Adrenal gland (tissue), 12 donors: ENCODE measurements around the gene PACS1. TPM values are rescaled to one million over a fixed set of nuclear protein-coding genes. Genes with fewer than 3 reads are reported as not detected.

Experiments
- DNase-seq, 7 donors: peaks; one replicate each; pipeline ENCODE4 v3.0.0-alpha.2; 2019 to 2020
- H3K27ac ChIP-seq, 5 donors: fragments of 200-600 bp; sonication (generic) in 4 of 5; 1 replicate in 3 of 5; 2 replicates in 2 of 5; pipeline versions ENCODE4 v1.5.1 to v1.8.0; 2016 to 2020; ENCODE audit warnings: mild to moderate bottlenecking in 1 of 5
- H3K27me3 ChIP-seq: fragments of 200-600 bp; 2 replicates; pipeline ENCODE4 v1.8.0; 2021
- H3K36me3 ChIP-seq, 2 donors: fragments of 200-600 bp; replicated peaks in 1 of 2; 1 replicate in 1 of 2; 2 replicates in 1 of 2; pipeline versions ENCODE4 v1.5.1 to v1.8.0; 2018 to 2022
- H3K4me1 ChIP-seq, 2 donors: fragments of 200-600 bp; replicated peaks in 1 of 2; 1 replicate in 1 of 2; 2 replicates in 1 of 2; pipeline versions ENCODE4 v1.5.1 to v1.8.0; 2018 to 2021
- H3K4me3 ChIP-seq, 4 donors: fragments of 200-600 bp; sonication (generic) in 3 of 4; one replicate each; pipeline ENCODE4 v1.5.1; 2016 to 2018
- H3K9me3 ChIP-seq, 3 donors: fragments of 200-600 bp; sonication (generic) in 1 of 3; replicated peaks in 1 of 3; 1 replicate in 2 of 3; 2 replicates in 1 of 3; pipeline versions ENCODE4 v1.5.1 to v1.8.0; 2016 to 2021
- CTCF ChIP-seq, 6 experiments: fragments of 450-650 bp in 4 of 6; fragments of 200-600 bp in 2 of 6; sonication (generic) in 1 of 6; IDR thresholded peaks; 1 replicate in 5 of 6; 2 replicates in 1 of 6; pipeline versions ENCODE4 v1.5.1 to v1.8.0; 2016 to 2021; ENCODE audit warnings: antibody characterized with exemption in 6 of 6, mild to moderate bottlenecking in 2 of 6, moderate library complexity in 1 of 6
- POLR2A ChIP-seq, 2 donors: fragments of 450-650 bp; IDR thresholded peaks; one replicate each; pipeline ENCODE4 v1.6.1; 2017; ENCODE audit warnings: antibody characterized with exemption in 2 of 2, mild to moderate bottlenecking in 2 of 2, moderate library complexity in 1 of 2
- WGBS, 4 donors: extraction: QIAGEN DNeasy Blood & Tissue Kit in 2 of 4; methylation state at CpG; one replicate each; pipeline versions ENCODE4 v1.1.5 to v1.1.7; 2013 to 2017; 5-methylcytosine and 5-hydroxymethylcytosine counted together
- intact Hi-C, 2 donors: fragments of 100-400 bp; cut with DNase I; formaldehyde crosslinking; loops; one replicate each; pipeline versions ENCODE4 v1.14.1 to v1.15.0; 2022 to 2023
- polyA plus RNA-seq, 3 donors: library from polyadenylated mRNA; stranded (reverse); fragments of 200-250 nt in 2 of 3; fragments of 350-450 nt in 1 of 3; fragmentation: Illumina TruSeq in 1 of 3; extraction: RNeasy Lipid Tissue Mini Kit (QIAGEN cat#74804) in 1 of 3; gene quantifications; one replicate each; pipeline ENCODE4 v1.2.3, GENCODE V29; 2013 to 2014
- total RNA-seq, 9 donors: library from RNA; depleted of rRNA in 4 of 9; stranded (reverse); fragments of >200 nt in 4 of 9; fragments of 120-200 nt in 1 of 9; fragmentation: NEBNext Ultra II Directional in 1 of 9; extraction: Animal tissue kit (Norgen Biotek cat#: 25700) in 1 of 9; gene quantifications; one replicate each; pipeline versions ENCODE4 v1.1.0 to v1.2.4, GENCODE V29; 2013 to 2023
- donor health status: healthy with polysubstance abuse.
- donor health status: Bipolar disorder and iron deficiency.
- donor health status: DM: yes; HTN: yes; CAD: no.
- donor health status: DM: no; HTN: no; CAD: no.
- donor health status: DM: no; HTN: no; CAD: no.
- donor health status: DM: yes; HTN: yes; CAD: no.

PACS1 gene
- total and polyA plus RNA-seq, 12 donors: 21.1 to 60.5 (median 38.2) TPM

GRCh38 chr11:66044757-66045156, 25.3 kb upstream of the PACS1 start:
- H3K36me3 ChIP-seq: no peaks in the 10 kb centered on the region
- no peaks in the 10 kb centered on the region for H3K9me3 ChIP-seq
- DNase-seq: no peak
- no peak overlapping the region for H3K4me3 ChIP-seq
- no peak overlapping the region for H3K27ac ChIP-seq
- WGBS, 4 donors: 32 to 47% (median 38%) methylated on average over 6 of the region's 6 CpGs
- intact Hi-C loops: no loop called here
- peaks cover 7% of the 10 kb centered on the region for H3K27me3 ChIP-seq
- no peaks in the 10 kb centered on the region for H3K4me1 ChIP-seq
- TF ChIP-seq POLR2A (IDR thresholded peaks at IDR 0.05) (no peak), CTCF (IDR thresholded peaks at IDR 0.05) (no peak)

GRCh38 chr11:66045177-66045639, 24.9 kb upstream of the PACS1 start:
- Histone ChIP-seq H3K9me3 (no peaks in the 10 kb centered on the region), H3K27ac (no peak overlapping the region), H3K27me3 (peaks cover 7% of the 10 kb centered on the region), H3K4me3 (no peak overlapping the region), H3K36me3 (no peaks in the 10 kb centered on the region), H3K4me1 (no peaks in the 10 kb centered on the region)
- TF ChIP-seq CTCF (IDR thresholded peaks at IDR 0.05): peak; percentile 70 to 93 (median 89)
- no peak for TF ChIP-seq POLR2A (IDR thresholded peaks at IDR 0.05)
- WGBS, 4 donors: 12 to 33% (median 16%) methylated on average over 3 to 11 of the region's 11 CpGs
- intact Hi-C loops: no loop called here
- peak; percentile 68 to 82 (median 78) for DNase-seq

GRCh38 chr11:66046901-66047300, 23.2 kb upstream of the PACS1 start:
- WGBS, 4 donors: 69 to 89% (median 82%) methylated on average over 3 of the region's 3 CpGs
- Histone ChIP-seq H3K27me3 (peaks cover 7% of the 10 kb centered on the region), H3K36me3 (no peaks in the 10 kb centered on the region), H3K4me1 (peaks cover 0 to 7% of the 10 kb centered on the region in 2 donors), H3K9me3 (no peaks in the 10 kb centered on the region), H3K27ac (no peak overlapping the region), H3K4me3 (no peak overlapping the region)
- intact Hi-C loops: no loop called here
- no peak for DNase-seq
- TF ChIP-seq CTCF (IDR thresholded peaks at IDR 0.05) (no peak), POLR2A (IDR thresholded peaks at IDR 0.05) (no peak)

- DNase-seq: no peak
- Histone ChIP-seq H3K36me3 (no peaks in the 10 kb centered on the region), H3K27ac (no peak overlapping the region), H3K27me3 (peaks cover 7% of the 10 kb centered on the region), H3K4me3 (no peak overlapping the region), H3K9me3 (no peaks in the 10 kb centered on the region), H3K4me1 (peaks cover under 1 to 8% of the 10 kb centered on the region in 2 donors)
- 58 to 73% (median 68%) methylated on average over 9 to 11 of the region's 11 CpGs for WGBS, 4 donors
- intact Hi-C loops: no loop called here
- TF ChIP-seq CTCF (IDR thresholded peaks at IDR 0.05) (no peak), POLR2A (IDR thresholded peaks at IDR 0.05) (no peak)
These were observed 22.3 kb upstream of the PACS1 start for GRCh38 chr11:66047541-66048365.
